Kidney (tissue), 14 donors: Measurements from ENCODE around the gene FAM53B. TPM values are rescaled to one million over a fixed set of nuclear protein-coding genes. Genes with fewer than 3 reads are reported as not detected.

Source experiments
- DNase-seq, 5 donors: peaks; one replicate each; pipeline ENCODE4 v3.0.0-alpha.2; 2013 to 2020
- FAIRE-seq: peaks from 2 replicates; lab custom pipeline; 2012; peaks lifted over from hg19 to GRCh38; lab: Jason Lieb, UNC
- H3K27ac ChIP-seq, 2 donors: one replicate each; pipeline ENCODE4 v1.7.0; 2013; ENCODE audit warnings: low read depth in 2 of 2, low read length in 2 of 2, inconsistent platforms in 1 of 2
- H3K27me3 ChIP-seq: one replicate; pipeline ENCODE4 v1.7.1; 2013; ENCODE audit warnings: low read length, inconsistent platforms; ENCODE audit not compliant: control insufficient read depth, insufficient read depth
- H3K36me3 ChIP-seq, 3 donors: one replicate each; pipeline versions ENCODE4 v1.7.0 to v1.7.1; 2013; ENCODE audit warnings: low read length in 3 of 3, control low read depth in 1 of 3, inconsistent platforms in 1 of 3; ENCODE audit not compliant: insufficient read depth in 3 of 3, control insufficient read depth in 2 of 3
- H3K4me1 ChIP-seq, 3 donors: one replicate each; pipeline versions ENCODE4 v1.7.0 to v1.7.1; 2013; ENCODE audit warnings: low read length in 3 of 3, inconsistent platforms in 1 of 3, low read depth in 1 of 3; ENCODE audit not compliant: control insufficient read depth in 2 of 3, insufficient read depth in 2 of 3
- H3K4me3 ChIP-seq, 3 donors: one replicate each; pipeline versions ENCODE4 v1.7.0 to v1.8.1; 2013; ENCODE audit warnings: low read length in 3 of 3, control low read depth in 1 of 3, inconsistent platforms in 1 of 3
- H3K9ac ChIP-seq, 3 donors: one replicate each; pipeline versions ENCODE4 v1.7.0 to v1.7.1; 2013; ENCODE audit warnings: low read length in 3 of 3, control low read depth in 1 of 3, inconsistent platforms in 1 of 3
- H3K9me3 ChIP-seq, 3 donors: one replicate each; pipeline versions ENCODE4 v1.7.0 to v1.7.1; 2013; ENCODE audit warnings: low read length in 3 of 3, control low read depth in 1 of 3, inconsistent platforms in 1 of 3; ENCODE audit not compliant: control insufficient read depth in 2 of 3, insufficient read depth in 1 of 3
- CTCF ChIP-seq: IDR thresholded peaks from 3 replicates; pipeline ENCODE4 v1.5.1; 2012; ENCODE audit warnings: mild to moderate bottlenecking, moderate library complexity, borderline replicate concordance; ENCODE audit not compliant: insufficient read depth; ENCODE audit errors: extremely low read depth
- intact Hi-C: fragments of 100-400 bp; cut with DNase I; formaldehyde crosslinking; loops from one replicate; pipeline ENCODE4 v1.11.1; 2022
- polyA plus RNA-seq: library from polyadenylated mRNA; stranded (reverse); fragments of 350-450 nt; fragmentation: Illumina TruSeq; extraction: RNeasy Lipid Tissue Mini Kit (QIAGEN cat#74804); gene quantifications from one replicate; pipeline ENCODE4 v1.2.3, GENCODE V29; 2014; ENCODE audit warnings: low read depth, low replicate concordance; ENCODE audit not compliant: insufficient read depth
- total RNA-seq: library from RNA; stranded (reverse); fragmentation: NEBNext Ultra II Directional; extraction: Animal tissue kit (Norgen Biotek cat#: 25700); gene quantifications from one replicate; pipeline ENCODE4 v1.2.1, GENCODE V29; 2021
- donor health status: control.
- donor health status: control.
- donor health status: control.
- donor health status: control.
- donor health status: control.
- donor health status: DM: yes; HTN: yes; CAD: no.
- donor health status: Normal renal cell carcinoma (clear cell type).

Gene FAM53B
- total and polyA plus RNA-seq, 2 donors from 2014 or later = 11.8 to 30.0 TPM

- H3K4me1 ChIP-seq = peaks cover 0 to 31% (median 9%) of the 10 kb centered on the region in 3 donors
- H3K36me3 ChIP-seq = peaks cover 0 to 3% (median 2%) of the 10 kb centered on the region in 3 donors
- DNase-seq (peak in 1 of 5 donors; percentile 53), FAIRE-seq (no peak)
- H3K27ac ChIP-seq = peak overlapping the region in 1 of 2 donors; percentile 38
- no peak overlapping the region for H3K9ac ChIP-seq
- no peaks in the 10 kb centered on the region for H3K27me3 ChIP-seq
- no peak for TF ChIP-seq CTCF
- intact Hi-C loops = no loop called here
- H3K9me3 ChIP-seq = no peaks in the 10 kb centered on the region
- H3K4me3 ChIP-seq = no peak overlapping the region
These were observed 88.7 kb downstream of the FAM53B start for GRCh38 chr10:124655191-124656112.

- no peaks in the 10 kb centered on the region for H3K9me3 ChIP-seq
- TF ChIP-seq CTCF = no peak
- no peaks in the 10 kb centered on the region for H3K27me3 ChIP-seq
- no peak overlapping the region for H3K9ac ChIP-seq
- DNase-seq (no peak), FAIRE-seq (no peak)
- peaks cover 0 to 31% (median 10%) of the 10 kb centered on the region in 3 donors for H3K4me1 ChIP-seq
- peaks cover 0 to 4% (median 3%) of the 10 kb centered on the region in 3 donors for H3K36me3 ChIP-seq
- intact Hi-C loops = no loop called here
- peak overlapping the region; percentile 38 to 68 for H3K27ac ChIP-seq
- no peak overlapping the region for H3K4me3 ChIP-seq
These were observed 89.5 kb downstream of the FAM53B start for GRCh38 chr10:124654686-124655085.

- Histone ChIP-seq H3K9me3 (no peaks in the 10 kb centered on the region), H3K9ac (no peak overlapping the region), H3K27me3 (no peaks in the 10 kb centered on the region), H3K4me3 (no peak overlapping the region), H3K36me3 (peaks cover 0 to 4% (median 3%) of the 10 kb centered on the region in 3 donors), H3K27ac (peak overlapping the region; percentile 42 to 68), H3K4me1 (peaks cover 0 to 36% (median 17%) of the 10 kb centered on the region in 3 donors)
- no peak for FAIRE-seq
- no peak for DNase-seq
- no peak for TF ChIP-seq CTCF
- intact Hi-C loops = no loop called here
These were observed 90.1 kb downstream of the FAM53B start for GRCh38 chr10:124653811-124654651.
